Fibroblast of lung (primary cell): ENCODE results near the gene TBC1D22A.

Source experiments
- EZH2 ChIP-seq: IDR thresholded peaks from 2 replicates; pipeline ENCODE4 v1.5.1; 2012; ENCODE audit warnings: low read length, control low read depth, mild to moderate bottlenecking; ENCODE audit errors: missing control alignments
- TF ChIP-seq, protein P1 (sequence below), 2 donors: IDR thresholded peaks in 1 of 2; conservative IDR thresholded peaks in 1 of 2; 1 replicate in 1 of 2; 2 replicates in 1 of 2; pipeline ENCODE4 v1.5.1; 2011 to 2012; ENCODE audit warnings: low read length in 2 of 2, control low read depth in 1 of 2, inconsistent platforms in 1 of 2, low read depth in 1 of 2, mild to moderate bottlenecking in 1 of 2

DNA sequence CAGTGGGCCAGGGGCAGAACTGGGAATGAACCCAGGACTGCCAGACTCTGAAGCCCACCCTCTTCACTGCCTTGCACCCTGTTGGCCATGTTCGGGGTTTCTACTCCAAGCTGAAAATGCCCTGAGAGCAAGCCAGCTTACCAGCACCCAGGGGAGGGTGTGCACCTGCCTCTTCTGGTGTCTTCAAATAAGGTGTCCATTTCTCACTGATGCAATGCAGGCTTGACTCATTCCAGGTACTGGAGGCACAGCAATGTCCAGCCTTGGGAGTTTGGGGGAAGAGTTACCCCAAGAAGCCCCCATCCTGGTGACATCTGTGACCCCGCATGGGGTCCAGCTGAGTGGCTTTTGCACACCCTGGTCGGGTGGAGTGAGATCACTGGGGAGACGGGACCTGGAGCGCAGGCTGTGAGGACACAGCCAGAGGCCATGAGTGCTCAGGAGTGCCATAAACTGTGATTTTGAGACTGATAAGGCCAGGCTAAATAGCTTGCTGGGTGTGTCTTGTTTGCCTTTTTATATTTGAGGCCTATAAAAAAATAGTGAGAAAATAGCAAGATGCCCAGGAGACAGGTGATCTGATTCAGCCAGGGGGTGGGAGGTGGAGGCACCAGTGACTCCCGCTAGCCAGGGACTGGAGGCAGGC, 19.8 kb upstream of the TBC1D22A start:
- TF ChIP-seq, protein P1, sequence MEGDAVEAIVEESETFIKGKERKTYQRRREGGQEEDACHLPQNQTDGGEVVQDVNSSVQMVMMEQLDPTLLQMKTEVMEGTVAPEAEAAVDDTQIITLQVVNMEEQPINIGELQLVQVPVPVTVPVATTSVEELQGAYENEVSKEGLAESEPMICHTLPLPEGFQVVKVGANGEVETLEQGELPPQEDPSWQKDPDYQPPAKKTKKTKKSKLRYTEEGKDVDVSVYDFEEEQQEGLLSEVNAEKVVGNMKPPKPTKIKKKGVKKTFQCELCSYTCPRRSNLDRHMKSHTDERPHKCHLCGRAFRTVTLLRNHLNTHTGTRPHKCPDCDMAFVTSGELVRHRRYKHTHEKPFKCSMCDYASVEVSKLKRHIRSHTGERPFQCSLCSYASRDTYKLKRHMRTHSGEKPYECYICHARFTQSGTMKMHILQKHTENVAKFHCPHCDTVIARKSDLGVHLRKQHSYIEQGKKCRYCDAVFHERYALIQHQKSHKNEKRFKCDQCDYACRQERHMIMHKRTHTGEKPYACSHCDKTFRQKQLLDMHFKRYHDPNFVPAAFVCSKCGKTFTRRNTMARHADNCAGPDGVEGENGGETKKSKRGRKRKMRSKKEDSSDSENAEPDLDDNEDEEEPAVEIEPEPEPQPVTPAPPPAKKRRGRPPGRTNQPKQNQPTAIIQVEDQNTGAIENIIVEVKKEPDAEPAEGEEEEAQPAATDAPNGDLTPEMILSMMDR (conservative IDR thresholded peaks at IDR 0.05 in 1 of 2, IDR thresholded peaks at IDR 0.05 in 1 of 2; ENCODE audit: low read depth in 1 of 2, low read length in 2 of 2): no peak
- no peak for TF ChIP-seq EZH2
